ENCODE data around the gene HSPB1.

DNA sequence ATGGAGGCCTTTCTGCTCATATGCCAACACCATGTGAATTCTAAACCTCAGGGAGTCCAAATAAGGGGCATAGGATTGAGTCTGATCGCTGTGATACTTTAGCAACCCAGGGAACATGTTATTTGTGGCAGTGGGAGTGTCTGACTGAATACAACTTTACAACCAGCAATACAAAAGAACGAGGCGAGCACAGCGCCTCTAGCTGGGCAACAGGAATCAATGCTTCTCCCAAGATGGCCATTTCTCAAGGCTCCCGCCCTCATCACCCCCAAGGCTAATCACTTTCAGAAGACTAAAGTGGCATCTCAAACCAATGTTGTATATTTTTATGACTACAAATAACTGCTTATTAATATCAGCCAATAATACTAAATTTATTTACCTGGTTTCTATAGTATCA lies 28.2 kb downstream of the HSPB1 start:
- TF ChIP-seq, protein P1, sequence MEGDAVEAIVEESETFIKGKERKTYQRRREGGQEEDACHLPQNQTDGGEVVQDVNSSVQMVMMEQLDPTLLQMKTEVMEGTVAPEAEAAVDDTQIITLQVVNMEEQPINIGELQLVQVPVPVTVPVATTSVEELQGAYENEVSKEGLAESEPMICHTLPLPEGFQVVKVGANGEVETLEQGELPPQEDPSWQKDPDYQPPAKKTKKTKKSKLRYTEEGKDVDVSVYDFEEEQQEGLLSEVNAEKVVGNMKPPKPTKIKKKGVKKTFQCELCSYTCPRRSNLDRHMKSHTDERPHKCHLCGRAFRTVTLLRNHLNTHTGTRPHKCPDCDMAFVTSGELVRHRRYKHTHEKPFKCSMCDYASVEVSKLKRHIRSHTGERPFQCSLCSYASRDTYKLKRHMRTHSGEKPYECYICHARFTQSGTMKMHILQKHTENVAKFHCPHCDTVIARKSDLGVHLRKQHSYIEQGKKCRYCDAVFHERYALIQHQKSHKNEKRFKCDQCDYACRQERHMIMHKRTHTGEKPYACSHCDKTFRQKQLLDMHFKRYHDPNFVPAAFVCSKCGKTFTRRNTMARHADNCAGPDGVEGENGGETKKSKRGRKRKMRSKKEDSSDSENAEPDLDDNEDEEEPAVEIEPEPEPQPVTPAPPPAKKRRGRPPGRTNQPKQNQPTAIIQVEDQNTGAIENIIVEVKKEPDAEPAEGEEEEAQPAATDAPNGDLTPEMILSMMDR (conservative IDR thresholded peaks at IDR 0.05; ENCODE audit: low read length) = peak; percentile 48
- TF ChIP-seq EZH2phosphoT487 (IDR thresholded peaks at IDR 0.05; ENCODE audit: borderline replicate concordance) = no peak

Measured in Loucy (cell line).